Prostate gland (tissue), 2 donors: Measurements from ENCODE around the gene THAP8. TPM values are rescaled to one million over a fixed set of nuclear protein-coding genes. Genes with fewer than 3 reads are reported as not detected.

ENCODE experiments used
- DNase-seq: peaks from one replicate; pipeline ENCODE4 v3.0.0-alpha.2; 2019; ENCODE audit warnings: low spot score
- H3K27ac ChIP-seq, 2 donors: fragments of 200-600 bp; sonication (generic); 2 replicates each; pipeline ENCODE4 v1.5.1; 2017 to 2019
- H3K27me3 ChIP-seq: fragments of 200-600 bp; sonication (generic); replicated peaks from 2 replicates; pipeline ENCODE4 v1.5.1; 2019; ENCODE audit not compliant: insufficient read depth
- H3K36me3 ChIP-seq, 2 donors: fragments of 200-600 bp; sonication (generic); 1 replicate in 1 of 2; 2 replicates in 1 of 2; pipeline versions ENCODE4 v1.5.1 to v1.8.1; 2017 to 2019
- H3K4me1 ChIP-seq: fragments of 200-600 bp; sonication (generic); replicated peaks from 2 replicates; pipeline ENCODE4 v1.5.1; 2019
- H3K4me3 ChIP-seq, 2 donors: fragments of 200-600 bp; sonication (generic); 2 replicates each; pipeline ENCODE4 v1.5.1; 2017 to 2019
- H3K9me3 ChIP-seq: fragments of 200-600 bp; sonication (generic); 2 replicates; pipeline ENCODE4 v1.5.1; 2017
- CTCF ChIP-seq, 4 experiments: fragments of 200-600 bp in 2 of 4; fragments of 450-650 bp in 2 of 4; sonication (generic) in 2 of 4; IDR thresholded peaks; 1 replicate in 3 of 4; 2 replicates in 1 of 4; pipeline ENCODE4 v1.5.1; 2016 to 2019; ENCODE audit warnings: antibody characterized with exemption in 4 of 4, mild to moderate bottlenecking in 2 of 4, moderate library complexity in 2 of 4
- POLR2A ChIP-seq: fragments of 450-650 bp; IDR thresholded peaks from one replicate; pipeline ENCODE4 v1.6.1; 2016; ENCODE audit warnings: antibody characterized with exemption, mild to moderate bottlenecking
- POLR2AphosphoS5 ChIP-seq: sonication (generic); formaldehyde crosslinking; IDR thresholded peaks from one replicate; pipeline ENCODE4 v1.6.1; 2017; ENCODE audit warnings: antibody characterized with exemption
- WGBS: methylation state at CpG from one replicate; pipeline ENCODE4 v1.1.5; 2018; 5-methylcytosine and 5-hydroxymethylcytosine counted together
- intact Hi-C: fragments of 100-400 bp; cut with DNase I; formaldehyde crosslinking; loops from one replicate; pipeline ENCODE4 v1.14.2; 2022
- total RNA-seq, 2 donors: library from RNA; depleted of rRNA; stranded (reverse); fragments of >200 nt; gene quantifications; one replicate each; pipeline ENCODE4 v1.1.0, GENCODE V29; 2016

THAP8 gene
- total RNA-seq, 2 donors from 2014 or later, result 12.0 to 21.9 TPM

- H3K27ac ChIP-seq, result no peak overlapping the region
- WGBS, result 82% methylated on average over 5 of the region's 5 CpGs
Observed at GRCh38 chr19:36006955-36007354, 47.1 kb downstream of the THAP8 start.

GRCh38 chr19:36003284-36003683, 50.8 kb downstream of the THAP8 start:
- intact Hi-C loops, result no loop called here
- H3K9me3 ChIP-seq, result no peaks in the 10 kb centered on the region
- no peak for DNase-seq
- H3K27me3 ChIP-seq, result no peaks in the 10 kb centered on the region
- 95% methylated on average over 4 of the region's 4 CpGs for WGBS
- no peak overlapping the region for H3K4me3 ChIP-seq
- H3K36me3 ChIP-seq, result no peaks in the 10 kb centered on the region
- no peaks in the 10 kb centered on the region for H3K4me1 ChIP-seq
- H3K27ac ChIP-seq, result no peak overlapping the region
- TF ChIP-seq POLR2AphosphoS5 (no peak), POLR2A (no peak), CTCF (IDR thresholded peaks at IDR 0.05) (no peak)

More at GRCh38 chr19:36006955-36007354, 47.1 kb downstream of the THAP8 start:
- DNase-seq, result no peak
- Histone ChIP-seq H3K4me1 (peaks cover 4% of the 10 kb centered on the region), H3K4me3 (no peak overlapping the region), H3K27me3 (no peaks in the 10 kb centered on the region), H3K9me3 (no peaks in the 10 kb centered on the region), H3K36me3 (no peaks in the 10 kb centered on the region)
- TF ChIP-seq POLR2A (no peak), POLR2AphosphoS5 (no peak), CTCF (IDR thresholded peaks at IDR 0.05) (no peak)
- intact Hi-C loops, result no loop called here

- no peaks in the 10 kb centered on the region for H3K9me3 ChIP-seq
- H3K4me1 ChIP-seq, result peaks cover 2% of the 10 kb centered on the region
- H3K27ac ChIP-seq, result no peak overlapping the region
- WGBS, result 98% methylated on average over 3 of the region's 3 CpGs
- H3K4me3 ChIP-seq, result no peak overlapping the region
- intact Hi-C loops, result no loop called here
- TF ChIP-seq CTCF (IDR thresholded peaks at IDR 0.05), result no peak
- TF ChIP-seq POLR2AphosphoS5, result no peak
- no peak for TF ChIP-seq POLR2A
- H3K36me3 ChIP-seq, result no peaks in the 10 kb centered on the region
- H3K27me3 ChIP-seq, result no peaks in the 10 kb centered on the region
- no peak for DNase-seq
Observed at GRCh38 chr19:36001605-36002004, 52.5 kb downstream of the THAP8 start.

GRCh38 chr19:35996777-35997176, 57.3 kb downstream of the THAP8 start:
- peaks cover 9% of the 10 kb centered on the region for H3K4me1 ChIP-seq
- TF ChIP-seq POLR2AphosphoS5 (no peak), POLR2A (no peak), CTCF (IDR thresholded peaks at IDR 0.05) (no peak)
- DNase-seq, result no peak
- intact Hi-C loops, result no loop called here
- no peaks in the 10 kb centered on the region for H3K9me3 ChIP-seq
- no peaks in the 10 kb centered on the region for H3K27me3 ChIP-seq
- no peaks in the 10 kb centered on the region for H3K36me3 ChIP-seq
- H3K27ac ChIP-seq, result no peak overlapping the region
- no peak overlapping the region for H3K4me3 ChIP-seq
- 85% methylated on average over 8 of the region's 8 CpGs for WGBS
